8988T (cell line): ENCODE results near the gene WIF1.

Experiments
- DNase-seq: peaks from one replicate; pipeline ENCODE4 v3.0.0; 2011

Gene WIF1

DNA sequence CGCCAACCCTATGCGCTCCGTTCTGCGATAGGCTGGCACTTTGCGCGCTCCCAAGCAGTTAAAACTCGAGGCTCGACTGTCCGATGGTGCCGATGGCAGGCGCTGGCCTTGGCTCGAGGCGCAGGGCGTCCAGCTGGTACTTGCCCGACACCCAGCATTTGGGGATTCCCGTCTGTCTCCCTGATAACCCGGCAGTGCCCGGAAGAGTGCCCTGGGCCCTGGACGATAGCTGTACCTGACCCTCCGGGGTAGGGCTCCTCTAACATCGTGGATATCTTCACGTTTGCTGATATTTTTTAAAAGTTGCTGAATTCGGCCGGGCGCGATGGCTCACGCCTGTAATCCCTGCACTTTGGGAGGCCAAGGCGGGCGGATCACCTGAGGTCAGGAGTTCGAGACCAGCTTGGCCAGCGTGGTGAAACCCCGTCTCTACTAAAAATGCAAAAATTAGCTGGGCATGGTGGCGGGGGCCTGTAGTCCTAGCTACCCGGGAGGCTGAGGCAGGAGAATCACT, 908 bp upstream of the WIF1 start:
- no peak for DNase-seq

DNA sequence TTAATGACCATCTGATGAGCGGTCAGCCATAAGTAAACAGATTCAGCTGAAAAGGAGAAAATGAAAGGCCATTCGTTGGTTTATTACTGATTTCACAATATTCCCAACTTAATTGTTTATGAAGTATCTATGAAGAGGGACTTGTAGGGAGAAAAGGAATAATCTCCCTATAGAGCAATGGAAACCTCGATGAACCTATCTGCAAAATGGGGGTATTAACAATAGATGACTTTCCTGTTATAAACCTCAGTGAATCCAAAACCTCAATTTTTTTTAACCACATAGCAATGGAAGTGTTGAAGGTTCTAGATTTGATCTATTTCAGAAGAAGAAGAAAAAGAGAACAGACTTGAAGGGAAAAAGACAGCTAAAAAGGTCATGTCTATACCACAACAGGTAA, 2.0 kb downstream of the WIF1 start:
- DNase-seq: no peak

DNA sequence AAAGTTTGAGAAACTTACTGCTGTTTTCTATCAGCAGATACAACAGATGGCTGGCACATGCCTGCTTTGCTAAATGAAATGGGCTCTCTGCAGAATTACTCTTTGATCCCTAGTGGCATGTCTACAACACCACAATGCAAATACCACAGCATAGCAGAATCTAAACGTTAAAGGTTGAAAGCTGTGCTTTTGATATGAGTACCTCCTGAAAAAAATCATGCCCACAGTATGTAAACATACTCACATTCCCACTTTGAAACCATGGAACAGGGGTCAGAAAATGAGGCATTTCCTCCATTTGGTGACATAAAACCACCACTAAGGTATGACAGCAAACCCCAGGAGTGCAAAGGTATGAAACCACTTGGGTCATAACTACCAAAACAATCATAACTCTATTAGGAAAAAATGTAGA, 7.5 kb downstream of the WIF1 start:
- DNase-seq: no peak

GRCh38 chr12:65106948-65107347, 14.2 kb downstream of the WIF1 start:
- no peak for DNase-seq

DNA sequence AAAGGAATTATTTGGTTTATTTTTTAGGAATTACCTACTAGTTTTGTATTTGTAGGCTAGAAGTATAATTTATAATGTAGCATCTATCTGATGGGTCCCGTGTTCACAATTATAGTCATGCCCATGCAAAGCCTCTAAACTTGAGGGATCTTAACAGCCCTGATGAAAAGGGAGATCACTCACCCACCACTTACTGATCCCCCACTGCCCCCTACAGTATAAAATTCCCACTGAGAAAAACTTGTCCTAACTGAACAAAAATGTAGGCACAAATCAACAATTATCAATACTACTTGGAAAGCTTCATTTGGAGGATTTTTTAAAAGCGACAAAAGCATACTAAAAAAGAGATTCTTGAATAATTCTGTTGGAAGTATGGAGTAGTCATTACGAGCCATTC, 21.0 kb downstream of the WIF1 start:
- DNase-seq: no peak

DNA sequence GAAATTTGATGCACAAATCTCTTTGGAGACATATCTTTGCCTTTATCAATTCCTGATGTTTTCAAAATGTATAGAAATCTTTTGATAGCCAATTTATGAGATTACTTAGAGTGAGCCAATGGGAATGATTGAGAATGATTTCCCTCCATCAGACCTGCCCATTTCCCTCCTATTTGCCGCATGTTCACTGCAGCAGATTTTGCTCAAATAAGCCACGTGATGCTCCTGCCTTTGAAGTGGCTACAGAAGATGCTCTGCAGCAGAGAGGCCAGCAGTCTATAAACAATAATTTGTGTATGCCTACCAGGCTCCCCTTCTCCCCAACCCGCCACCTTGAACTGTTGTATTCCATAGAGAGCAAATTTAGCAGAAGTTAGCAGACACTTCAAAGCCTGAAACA, 21.9 kb downstream of the WIF1 start:
- no peak for DNase-seq

- no peak for DNase-seq
Observed at GRCh38 chr12:65098364-65098763, 22.7 kb downstream of the WIF1 start.

- DNase-seq: no peak
Observed at GRCh38 chr12:65094722-65095121, 26.4 kb downstream of the WIF1 start.

- no peak for DNase-seq
Observed at GRCh38 chr12:65093606-65094005, 27.5 kb downstream of the WIF1 start.

DNA sequence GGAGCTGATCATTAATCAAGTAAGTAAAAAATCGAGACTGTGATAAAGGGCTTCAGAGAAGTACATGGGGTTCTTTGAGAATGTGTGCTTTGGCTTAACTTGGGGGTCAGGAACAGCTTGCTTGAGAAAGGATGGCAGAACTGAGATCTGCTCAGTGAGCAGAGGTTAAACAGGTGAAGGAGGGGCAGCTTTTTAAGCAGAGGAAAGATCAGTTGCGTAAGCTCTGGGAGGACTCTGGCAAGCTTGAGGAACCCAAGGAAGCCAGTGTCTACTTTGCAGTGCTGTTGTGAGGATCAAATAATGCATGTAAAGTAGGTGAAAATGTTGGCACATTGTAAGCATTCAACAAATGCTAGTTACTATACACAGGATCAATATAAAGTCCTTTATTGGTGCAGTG, 30.6 kb downstream of the WIF1 start:
- DNase-seq: no peak

DNA sequence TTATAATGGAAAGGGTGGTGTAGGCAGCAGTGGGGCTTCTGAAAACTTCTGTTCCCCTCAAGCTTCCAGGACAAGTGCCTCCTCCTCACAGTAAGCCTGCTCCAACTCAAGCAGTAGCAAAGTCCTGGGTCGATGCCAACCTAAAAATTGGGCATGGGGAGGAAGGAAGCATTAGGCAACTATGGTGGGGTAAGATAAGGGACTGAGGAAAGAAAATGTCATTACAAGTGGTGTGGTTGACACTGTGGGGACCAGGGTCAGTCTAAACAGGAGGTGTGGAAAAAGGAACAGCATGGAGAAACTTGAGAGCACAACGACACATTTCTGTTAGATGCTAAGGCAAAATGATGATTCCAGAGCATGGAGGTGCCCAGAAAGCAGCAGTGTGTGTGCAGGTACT, 34.9 kb downstream of the WIF1 start:
- DNase-seq: no peak

GRCh38 chr12:65084579-65084978, 36.5 kb downstream of the WIF1 start:
- DNase-seq: no peak

DNA sequence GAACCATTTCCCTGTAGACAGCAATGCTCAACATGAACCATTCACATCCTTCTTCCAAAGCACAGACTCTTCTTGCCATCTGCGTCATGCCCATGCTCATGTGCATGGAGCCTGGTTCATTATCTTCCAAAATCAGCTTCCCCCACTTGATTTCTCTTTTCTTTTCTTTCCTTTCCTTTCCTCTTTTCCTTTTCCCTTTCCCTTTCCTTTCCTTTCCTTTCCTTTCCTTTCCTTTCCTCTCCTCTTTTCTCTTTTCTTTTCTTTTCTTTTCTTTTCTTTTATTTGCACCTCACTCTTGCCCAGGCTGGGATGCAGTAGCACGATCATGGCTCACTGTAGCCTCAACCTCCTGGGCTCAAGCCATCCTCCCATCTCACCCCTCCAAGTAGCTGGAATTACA, 37.5 kb downstream of the WIF1 start:
- no peak for DNase-seq

- no peak for DNase-seq
Observed at GRCh38 chr12:65082406-65082805, 38.7 kb downstream of the WIF1 start.

DNA sequence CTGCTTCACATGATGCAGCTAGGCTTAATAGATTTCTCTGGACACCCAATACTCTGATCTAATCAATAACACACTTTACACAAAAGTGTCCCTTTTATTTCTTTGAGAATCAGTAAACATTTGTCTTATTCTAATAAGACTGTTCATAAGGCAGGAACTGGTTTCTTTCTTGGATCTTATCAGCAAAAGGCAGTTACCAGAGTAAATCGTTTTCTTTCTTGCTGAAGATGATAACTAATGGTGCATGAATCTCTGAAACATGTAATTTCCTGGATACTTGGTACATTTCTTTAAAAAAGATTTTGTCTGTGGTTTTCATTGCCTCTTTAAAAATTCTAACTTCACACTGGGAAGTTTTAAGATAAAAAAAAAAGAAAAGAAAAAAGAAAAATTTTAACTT, 39.6 kb downstream of the WIF1 start:
- no peak for DNase-seq

DNA sequence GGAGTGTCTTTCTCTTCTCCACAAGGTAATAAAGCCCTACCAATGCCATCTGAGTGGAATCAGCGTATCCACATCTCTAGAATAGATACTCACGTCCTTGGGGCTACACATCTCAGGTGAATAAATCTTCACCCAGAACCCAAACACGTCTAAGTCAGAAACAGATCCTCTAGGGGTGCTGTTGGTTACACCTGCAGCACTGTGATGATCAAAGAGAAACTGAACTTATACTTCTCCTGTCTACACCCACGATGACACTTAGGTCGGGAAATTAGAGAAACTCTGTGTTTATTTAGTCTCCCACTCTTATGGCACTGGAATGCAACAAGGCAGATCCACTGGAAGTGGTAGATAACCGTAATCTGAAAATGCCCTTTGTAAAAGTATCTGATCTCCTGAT, 46.2 kb downstream of the WIF1 start:
- no peak for DNase-seq

DNA sequence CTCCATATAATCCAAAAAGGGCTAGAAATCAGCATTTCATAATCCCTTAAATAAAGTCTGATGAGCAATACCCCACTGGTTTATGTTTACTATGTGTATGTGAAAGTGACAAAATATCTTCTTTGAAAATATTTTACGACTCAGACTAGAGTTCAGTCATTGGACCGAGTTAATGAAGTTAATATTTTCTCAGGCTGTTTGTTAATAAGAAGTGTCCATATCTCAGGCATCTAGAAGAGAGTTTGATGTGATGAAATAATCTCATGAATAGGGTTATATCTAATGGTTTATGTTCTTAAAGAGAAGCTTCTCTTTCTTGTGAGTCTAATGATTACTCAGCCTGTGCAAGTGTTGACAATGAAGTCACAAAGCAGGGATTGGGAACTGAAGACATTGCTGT, 51.8 kb downstream of the WIF1 start:
- DNase-seq: no peak

- DNase-seq: no peak
Observed at GRCh38 chr12:65067383-65067782, 53.7 kb downstream of the WIF1 start.

DNA sequence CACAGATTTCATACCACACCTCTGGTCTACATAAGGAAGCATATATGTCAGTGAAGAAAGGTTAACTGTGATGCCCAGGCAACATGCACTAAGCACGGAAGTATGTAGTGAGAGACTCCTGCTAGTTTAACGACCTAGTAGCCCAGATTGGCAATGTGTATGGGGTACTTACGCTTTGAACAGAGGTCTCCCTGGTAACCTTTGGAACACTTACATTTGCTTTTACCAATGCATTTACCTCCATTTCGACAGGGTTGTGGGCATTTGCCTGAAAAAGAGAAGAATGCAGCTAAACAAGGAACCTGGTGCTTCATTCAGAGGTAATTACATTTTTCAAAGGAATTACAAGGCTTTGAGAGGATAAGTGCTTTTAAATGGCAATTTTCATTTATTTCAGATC, 65.2 kb downstream of the WIF1 start:
- DNase-seq: no peak

DNA sequence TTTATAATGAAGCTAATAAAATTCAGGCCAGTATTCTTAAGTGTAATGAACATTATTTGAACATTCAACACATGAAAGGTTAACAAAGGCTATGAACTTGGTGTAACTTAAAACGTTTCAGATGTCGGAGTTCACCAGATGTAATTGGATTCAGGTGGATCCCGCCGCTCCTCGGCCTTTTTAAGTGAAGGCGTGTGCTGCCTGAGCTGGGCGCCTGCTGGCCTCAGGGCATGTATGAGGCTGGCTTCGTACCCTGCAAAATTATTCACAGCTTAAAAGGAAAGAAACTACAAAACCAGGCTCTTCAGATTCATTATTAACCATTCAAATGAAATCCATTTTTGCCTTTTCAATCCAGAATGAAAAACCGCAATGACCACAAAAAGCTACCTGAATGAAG, 69.9 kb downstream of the WIF1 start:
- DNase-seq: no peak

GRCh38 chr12:65045269-65045668, 75.8 kb downstream of the WIF1 start:
- DNase-seq: no peak

DNA sequence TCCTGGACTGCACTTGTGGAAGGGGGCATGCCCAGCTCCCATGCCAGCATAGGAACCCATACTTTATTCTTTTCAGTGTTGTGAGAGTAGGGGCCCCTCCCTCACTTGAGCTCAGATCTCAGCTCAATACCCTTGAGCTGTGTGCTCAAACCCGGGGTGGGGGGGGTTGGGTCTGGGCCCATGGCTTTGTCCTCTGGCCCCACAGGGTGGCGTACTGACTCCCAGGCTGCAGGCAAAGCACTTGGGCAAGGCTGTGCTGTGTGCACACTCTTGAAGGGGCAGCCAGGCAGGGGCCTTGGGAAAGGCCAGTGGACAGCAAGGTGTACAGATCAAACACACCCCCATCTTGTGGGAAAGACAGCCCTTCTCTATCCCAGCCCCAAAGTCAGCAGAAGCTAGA, 81.8 kb downstream of the WIF1 start:
- no peak for DNase-seq

- no peak for DNase-seq
Observed at GRCh38 chr12:65025136-65025535, 96.0 kb downstream of the WIF1 start.

GRCh38 chr12:65023485-65023884, 97.6 kb downstream of the WIF1 start:
- DNase-seq: no peak

DNA sequence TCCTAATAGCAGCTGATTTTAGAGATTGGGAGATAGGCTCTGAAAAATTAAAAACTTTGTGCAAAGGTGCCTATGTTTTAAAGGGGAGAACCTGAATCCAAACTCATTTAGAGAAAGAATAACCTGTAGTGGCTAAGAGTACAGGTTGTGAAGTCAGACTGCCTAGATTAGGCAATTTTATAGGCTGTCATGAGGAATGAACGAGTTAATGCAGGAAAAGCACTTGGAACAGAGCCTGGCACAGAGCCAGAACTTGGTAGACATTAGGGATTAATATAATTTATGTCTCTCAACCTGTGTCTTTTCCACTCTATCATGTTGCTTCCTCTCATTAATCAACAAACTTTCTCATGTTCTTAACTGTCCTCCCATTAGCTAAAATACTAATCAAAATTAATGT, 98.1 kb downstream of the WIF1 start:
- no peak for DNase-seq

DNA sequence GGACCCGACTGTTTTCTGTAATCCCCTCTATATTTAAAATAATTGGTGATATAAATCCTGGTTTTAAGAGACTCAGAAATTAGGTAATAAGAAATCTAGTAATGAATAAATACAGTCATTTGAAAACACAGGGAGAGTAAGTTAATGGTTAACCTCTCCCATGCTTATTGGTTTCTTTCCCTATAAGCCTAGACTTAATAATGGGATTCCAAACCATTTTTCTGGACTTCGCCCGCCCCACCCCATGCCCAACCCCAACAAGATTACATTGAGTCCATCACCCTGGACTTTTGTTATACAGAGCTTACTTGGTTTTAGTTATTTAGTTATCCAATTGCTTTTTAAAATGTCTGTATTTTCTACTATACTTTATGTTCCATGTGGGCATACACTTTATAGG, 98.7 kb downstream of the WIF1 start:
- no peak for DNase-seq
